ENCODE measurements around the gene ATRN.

DNA sequence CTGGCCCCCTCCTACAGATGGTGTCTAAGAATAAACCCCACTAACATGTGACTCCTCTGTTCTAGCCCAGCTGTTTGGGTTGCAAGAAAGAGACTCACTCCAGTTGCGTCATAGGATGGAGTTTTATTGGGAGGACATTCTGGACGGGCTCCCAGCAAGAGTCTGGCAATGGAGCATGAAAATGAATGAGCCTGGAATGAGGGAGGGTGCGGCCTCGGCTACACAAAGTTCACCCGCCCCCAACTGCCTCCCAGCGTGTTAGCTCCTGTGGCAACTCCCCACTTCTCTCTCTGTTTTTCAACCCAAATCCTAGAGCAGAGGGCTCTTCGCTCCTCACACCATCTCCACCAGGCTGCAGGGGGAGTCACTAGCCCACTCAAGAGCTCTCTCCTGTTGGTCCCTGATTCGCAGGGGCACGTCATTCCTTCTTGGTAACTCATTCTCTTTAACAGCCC, 216.1 kb downstream of the ATRN start:
- TF ChIP-seq, protein P1, sequence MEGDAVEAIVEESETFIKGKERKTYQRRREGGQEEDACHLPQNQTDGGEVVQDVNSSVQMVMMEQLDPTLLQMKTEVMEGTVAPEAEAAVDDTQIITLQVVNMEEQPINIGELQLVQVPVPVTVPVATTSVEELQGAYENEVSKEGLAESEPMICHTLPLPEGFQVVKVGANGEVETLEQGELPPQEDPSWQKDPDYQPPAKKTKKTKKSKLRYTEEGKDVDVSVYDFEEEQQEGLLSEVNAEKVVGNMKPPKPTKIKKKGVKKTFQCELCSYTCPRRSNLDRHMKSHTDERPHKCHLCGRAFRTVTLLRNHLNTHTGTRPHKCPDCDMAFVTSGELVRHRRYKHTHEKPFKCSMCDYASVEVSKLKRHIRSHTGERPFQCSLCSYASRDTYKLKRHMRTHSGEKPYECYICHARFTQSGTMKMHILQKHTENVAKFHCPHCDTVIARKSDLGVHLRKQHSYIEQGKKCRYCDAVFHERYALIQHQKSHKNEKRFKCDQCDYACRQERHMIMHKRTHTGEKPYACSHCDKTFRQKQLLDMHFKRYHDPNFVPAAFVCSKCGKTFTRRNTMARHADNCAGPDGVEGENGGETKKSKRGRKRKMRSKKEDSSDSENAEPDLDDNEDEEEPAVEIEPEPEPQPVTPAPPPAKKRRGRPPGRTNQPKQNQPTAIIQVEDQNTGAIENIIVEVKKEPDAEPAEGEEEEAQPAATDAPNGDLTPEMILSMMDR (conservative IDR thresholded peaks at IDR 0.05; ENCODE audit: low read depth, low read length): no peak; the same call in 1 of the 2 replicates
- TF ChIP-seq EZH2 (IDR thresholded peaks at IDR 0.05; ENCODE audit: low read length, unreplicated experiment): no peak

Data from PC-3 (cell line).